GM18909 (cell line): ENCODE results near the gene WRNIP1.
"Not testable (repeated sequence)": the region's sequence is repeated elsewhere in the genome, so short reads cannot be mapped to it uniquely, and the experiment has no call there.

ENCODE experiments used
- ATAC-seq: cut with Tn5 transposase; IDR thresholded peaks from one replicate; pipeline ENCODE4 v1.9.1; 2021; ENCODE audit warnings: mild to moderate bottlenecking; ENCODE audit not compliant: unreplicated experiment, poor library complexity

The WRNIP1 gene

DNA sequence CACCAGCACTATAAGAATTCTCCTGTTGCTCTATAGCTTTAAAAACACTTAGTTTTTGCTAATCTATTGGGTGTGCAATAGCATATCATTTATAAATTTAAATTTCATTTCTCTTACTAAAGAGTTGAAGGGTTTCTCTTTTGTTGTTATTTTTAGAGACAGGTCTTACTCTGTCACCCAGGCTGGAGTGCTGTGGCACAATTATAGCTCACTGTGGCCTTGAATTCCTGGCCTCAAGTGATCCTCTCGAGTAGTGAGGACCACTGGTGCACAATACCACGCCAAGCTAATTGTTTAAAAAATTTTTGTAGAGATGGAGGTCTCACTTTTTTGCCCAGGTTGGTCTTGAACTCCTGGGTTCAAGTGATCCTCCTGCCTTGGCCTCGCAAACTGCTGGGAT lies 6.2 kb upstream of the WRNIP1 start:
- no peak for ATAC-seq

DNA sequence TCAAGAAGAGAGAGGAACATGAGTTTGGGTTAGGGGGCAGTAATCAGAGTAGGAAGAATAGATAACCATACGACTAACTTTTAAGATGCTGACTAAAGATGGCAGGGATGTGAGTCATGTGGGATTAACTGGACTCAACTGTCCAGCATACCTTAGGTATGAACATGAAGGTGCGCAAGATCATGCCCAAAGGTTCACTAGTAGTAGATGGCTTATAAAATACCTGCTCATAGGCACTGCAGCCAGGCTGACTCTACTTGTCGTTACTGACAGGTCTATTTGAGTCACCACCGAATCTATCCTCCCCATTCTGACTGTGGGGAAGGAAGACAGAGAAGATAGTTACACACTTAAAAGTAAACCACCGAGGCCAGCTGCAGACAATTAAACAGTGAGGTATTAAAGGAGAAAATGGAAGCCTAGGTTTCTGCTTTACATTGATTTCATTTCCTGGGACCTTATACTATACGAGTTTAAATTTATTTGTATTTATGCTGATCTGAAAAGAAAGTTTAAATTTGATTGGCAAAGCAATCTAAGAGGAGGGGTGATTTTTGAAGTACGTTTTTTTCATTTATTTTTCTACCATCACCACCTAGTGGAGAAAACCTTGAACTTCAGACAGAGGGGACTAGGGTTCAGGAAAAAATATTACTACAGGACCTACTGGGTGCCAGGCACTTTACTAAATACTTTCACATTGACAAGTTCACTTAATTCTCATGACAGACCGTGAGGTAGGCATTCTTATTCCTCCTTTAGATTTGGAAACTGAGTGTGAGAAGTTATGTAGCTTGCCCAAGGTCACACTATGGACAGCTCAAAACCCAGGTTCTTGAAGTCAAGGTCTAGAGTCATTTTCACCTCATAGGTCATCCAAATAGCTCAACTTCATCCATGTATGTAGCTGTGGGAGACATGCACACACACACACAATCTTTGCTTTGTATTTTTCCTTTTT lies 4.0 kb upstream of the WRNIP1 start:
- ATAC-seq, result no peak

DNA sequence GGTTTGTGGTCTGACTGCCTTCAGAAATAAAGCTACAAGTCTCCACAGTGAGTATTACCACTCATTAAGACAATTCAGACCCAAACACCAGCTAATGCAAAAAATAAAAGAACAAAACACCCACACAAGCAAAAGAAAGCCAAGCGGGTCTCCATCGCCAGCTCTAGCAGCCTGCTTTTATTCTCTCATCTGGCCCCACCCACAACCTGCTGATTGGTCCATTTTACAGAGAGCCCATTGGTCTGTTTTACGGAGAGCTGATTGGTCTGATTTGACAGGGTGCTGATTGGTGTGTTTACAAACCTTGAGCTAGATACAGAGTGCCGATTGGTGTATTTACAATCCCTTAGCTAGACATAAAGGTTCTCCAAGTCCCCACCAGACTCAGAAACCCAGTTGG lies 2.3 kb upstream of the WRNIP1 start:
- ATAC-seq, result not testable (repeated sequence)

DNA sequence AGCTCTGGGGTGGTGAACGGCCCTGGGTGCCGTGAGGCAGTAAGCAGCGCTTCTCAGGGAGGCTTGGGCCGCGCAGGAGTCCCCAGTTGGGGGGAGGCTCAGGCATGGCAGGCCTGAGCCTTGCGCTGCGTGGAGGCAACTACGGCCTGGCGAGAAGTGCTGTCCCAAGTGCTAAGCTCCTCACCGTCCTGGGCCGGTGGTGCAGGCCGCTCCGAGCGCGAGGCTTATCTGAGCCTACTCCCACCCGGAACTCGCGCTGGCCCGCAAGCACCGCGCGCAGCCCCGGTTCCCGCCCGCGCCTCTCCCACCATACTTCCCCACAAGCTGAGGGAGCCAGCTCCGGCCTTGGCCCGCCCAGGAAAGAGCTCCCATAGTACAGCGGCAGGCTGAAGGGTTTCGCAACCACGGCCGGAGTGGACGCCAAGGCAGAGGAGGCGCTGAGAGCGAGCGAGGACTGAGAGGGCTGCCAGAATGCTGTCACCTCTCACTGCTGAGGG lies 1.8 kb upstream of the WRNIP1 start:
- no peak for ATAC-seq

DNA sequence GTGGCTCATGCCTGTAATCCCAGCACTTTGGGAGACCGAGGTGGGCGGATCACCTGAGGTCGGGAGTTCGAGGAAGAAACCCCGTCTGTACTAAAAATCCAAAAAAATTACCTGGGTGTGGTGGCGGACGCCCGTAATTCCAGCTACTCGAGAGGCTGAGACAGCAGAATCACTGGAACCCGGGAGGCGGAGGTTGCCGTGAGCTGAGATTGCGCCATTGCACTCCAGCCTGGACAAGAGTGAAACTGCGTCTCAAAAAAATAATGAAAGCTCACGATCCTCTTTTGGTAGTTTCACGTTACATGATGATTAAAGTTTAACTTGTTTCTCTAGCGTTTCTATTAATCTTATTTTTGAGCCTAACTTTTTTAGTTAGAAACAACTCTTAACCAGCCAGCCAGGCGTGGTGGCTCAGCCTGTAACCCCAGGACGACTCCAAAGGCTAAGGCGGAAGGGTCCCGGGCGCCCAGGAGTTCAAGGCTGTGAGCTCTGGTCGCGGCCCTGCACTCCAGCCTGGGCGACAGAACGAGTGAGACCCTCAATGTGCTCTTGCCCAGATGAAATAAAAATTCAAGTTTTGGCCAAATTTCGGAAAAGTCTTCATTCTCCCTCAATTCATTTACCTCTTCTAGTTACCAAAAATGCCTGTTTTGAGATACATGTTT lies 1.2 kb upstream of the WRNIP1 start:
- ATAC-seq, result no peak

DNA sequence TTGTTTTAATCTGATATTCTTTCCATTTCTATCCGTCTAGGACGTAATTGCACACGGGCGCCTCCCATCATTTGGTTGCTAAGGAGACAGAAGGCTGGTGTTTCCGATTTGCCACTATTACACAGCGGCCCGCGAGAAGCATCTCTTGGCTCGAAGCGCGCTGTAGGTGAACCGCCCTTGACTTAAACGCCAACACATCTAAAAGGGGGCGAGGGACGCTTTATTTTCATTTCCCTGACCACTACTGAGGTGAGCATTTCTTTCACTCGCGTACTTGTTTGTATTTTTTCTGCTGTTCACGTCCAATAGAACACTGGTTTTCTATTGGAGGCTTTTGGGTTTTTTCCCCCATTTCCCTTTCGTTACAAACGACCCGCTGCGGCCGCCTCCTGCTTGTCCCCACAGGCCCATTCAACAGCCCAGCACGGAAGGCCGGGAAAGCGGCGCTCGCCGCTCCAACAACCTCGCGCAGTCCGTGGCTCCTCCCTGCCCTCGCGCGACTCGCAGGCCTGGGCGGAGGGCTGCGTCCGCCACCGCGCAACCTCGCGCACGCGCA lies 505 bp upstream of the WRNIP1 start:
- peak; percentile 58 for ATAC-seq

DNA sequence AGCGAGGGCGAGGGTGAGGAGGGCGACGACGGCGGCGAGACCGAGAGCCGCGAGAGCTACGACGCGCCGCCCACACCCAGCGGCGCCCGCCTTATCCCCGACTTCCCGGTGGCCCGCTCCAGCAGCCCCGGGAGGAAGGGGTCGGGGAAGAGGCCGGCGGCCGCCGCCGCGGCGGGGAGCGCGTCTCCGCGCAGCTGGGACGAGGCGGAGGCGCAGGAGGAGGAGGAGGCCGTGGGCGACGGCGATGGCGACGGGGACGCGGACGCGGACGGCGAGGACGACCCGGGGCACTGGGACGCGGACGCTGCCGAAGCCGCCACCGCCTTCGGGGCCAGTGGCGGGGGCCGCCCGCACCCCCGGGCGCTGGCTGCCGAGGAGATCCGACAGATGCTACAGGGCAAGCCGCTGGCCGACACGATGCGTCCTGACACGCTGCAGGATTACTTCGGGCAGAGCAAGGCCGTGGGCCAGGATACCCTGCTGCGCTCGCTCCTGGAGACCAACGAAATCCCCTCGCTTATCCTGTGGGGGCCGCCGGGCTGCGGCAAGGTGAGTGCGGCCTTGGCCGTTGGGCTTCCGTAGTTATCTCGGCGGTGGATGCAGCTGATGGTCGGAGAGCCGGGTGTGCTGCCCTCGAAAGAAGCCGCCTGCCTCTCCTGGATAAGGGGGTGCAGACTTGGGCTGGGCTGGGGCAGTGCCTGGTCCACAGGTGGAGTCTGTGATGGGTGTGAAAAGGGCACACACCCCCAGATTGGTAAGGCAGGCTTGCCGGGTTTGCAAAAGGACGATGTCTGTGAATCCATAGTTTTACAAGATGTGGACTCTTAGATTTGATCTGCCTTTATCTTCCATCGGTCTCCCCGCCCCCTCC lies 938 bp downstream of the WRNIP1 start:
- ATAC-seq, result peak; percentile 35

DNA sequence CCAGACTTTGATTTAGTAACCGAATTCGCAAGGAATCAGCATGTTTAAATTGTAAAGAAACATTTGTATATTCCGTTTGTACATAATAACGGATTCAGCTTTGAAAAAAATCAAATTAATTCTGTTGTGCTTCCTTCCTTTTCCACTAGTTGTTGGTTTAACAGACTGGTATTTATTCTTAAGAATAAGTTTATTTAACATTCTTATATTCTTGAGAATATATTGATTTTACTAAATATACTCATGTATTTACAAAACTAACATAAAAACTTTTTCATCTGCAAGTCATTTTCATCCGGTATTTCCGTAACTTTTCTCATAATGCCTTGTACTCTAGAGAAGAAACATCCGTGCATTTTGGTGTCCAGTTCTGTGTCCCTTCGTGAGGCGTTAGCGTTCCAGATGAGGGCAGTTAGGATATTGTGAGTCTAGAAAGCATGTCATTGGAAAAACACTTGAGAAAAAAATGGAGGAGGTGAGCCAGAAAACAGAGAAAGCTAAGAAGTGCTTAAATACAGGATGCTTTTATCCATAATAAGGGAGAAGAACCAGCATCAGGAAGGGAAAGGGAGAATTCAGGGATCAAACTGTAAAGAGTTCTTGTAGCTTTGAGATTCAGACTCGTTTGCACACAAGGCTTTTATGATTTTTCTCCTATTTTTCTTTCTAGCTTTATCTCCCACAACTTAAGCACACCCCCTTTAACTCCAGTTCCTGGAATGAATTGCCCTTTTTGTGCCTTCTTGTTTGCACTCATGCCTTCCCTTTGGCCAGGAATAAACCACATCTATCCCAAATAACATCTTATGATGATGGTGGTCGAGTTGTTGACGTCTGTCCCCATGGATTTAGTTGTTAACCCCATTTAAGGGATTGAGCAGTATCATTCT lies 1.8 kb downstream of the WRNIP1 start:
- no peak for ATAC-seq

DNA sequence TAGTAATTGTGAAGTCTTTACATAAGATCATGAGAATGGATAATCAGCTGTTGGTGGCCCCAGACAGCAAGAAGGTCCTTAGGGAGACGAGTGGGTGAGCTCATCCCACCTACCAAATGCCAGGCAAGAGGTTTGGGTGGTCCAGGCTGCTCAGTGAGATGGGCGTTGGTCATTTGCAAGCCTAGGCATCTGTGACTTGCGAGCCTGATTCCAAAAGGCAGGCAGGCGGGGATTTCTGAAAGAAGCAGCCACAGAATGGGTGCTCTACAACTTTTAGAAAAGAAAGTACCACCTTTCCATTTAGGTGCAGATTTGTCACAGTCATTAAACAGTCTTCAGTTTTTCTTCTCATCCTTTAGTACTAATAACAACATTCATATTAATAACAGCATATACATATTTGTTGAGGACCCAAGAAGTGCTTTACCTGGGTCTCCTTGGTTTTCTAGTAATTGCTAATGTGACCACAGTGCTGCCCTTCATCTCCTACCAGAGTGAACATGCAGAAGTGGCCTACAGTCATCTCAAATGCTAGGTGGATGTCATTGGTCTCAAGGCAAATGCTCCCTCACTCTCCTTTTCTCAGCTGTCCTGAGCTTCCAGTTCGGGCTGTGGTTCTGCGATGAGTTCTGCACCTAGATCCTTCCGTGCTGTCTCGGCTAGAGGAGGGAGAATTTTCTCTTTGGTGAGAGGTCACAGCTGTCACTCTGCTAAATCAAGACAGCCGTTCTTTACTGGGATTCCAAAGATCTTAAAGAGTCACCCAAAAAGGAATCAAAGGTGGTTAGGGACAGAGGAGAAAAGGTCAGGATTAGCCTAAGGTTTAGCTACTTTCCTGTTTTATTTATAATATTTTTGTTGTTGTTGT lies 2.7 kb downstream of the WRNIP1 start:
- ATAC-seq, result no peak

DNA sequence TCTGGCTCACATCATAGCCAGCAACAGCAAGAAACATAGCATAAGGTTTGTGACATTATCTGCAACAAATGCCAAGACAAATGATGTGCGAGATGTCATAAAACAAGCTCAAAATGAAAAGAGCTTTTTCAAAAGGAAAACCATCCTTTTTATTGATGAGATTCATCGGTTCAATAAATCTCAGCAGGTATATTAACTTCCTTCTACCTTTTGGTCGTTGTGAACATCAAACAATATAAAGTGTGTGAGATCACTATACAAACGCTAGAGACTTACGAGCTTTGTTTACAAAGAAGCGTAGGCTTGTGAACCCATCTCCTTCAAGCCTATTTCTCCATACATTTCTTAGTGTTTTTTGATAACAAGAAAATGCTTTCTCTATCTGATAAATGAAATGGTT lies 3.5 kb downstream of the WRNIP1 start:
- no peak for ATAC-seq

DNA sequence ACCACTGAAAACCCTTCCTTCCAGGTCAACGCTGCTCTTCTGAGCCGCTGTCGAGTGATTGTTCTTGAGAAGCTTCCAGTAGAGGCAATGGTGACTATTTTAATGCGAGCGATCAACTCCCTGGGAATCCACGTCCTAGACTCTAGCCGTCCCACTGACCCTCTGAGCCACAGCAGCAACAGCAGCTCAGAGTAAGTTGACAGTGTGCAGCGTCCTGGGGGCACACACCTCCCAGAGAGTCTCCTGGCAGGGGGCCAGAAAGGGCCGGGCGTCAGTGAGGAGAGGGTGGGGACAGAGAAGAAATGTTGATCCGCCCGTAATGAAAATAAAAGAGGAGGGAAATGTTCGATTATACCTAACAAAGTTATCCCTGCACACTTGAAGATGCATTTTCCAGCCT lies 5.0 kb downstream of the WRNIP1 start:
- no peak for ATAC-seq

DNA sequence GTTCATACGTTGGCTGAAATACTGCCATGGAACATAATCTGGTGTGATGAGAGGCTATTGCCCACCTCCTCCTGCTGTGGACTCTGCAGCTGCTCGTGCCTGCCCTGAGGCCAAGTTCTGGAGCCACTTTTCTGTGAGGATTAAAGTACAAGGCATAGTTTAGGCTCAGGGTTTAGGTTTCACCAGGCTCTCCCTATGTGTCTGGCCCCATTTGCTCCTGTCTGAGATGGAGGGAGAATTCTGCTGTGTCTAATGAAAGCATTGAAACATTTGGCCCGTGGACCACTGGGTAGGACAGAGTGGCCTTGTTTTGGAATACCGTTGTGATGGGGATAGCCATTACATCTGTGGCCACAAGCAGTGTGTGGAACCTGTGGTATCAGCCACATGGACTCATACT lies 5.9 kb downstream of the WRNIP1 start:
- ATAC-seq, result no peak

DNA sequence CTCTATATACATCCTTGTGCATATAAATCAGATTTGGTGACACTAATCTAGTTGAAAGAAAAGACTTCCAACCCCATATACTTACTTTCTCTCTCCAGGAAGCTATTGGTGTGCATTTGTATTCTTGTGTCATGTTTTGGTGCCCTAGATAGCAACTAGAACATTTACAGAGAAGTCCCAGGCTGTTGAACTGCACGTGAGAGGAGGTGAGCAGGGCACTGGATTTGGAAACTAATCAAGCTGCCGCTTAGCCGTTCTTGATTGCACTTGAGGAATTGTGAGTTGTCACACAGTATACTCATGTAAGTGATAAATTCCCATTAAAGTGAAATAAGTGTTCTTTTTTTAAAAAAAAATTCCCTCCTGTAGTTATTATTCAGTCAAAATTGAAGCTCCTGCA lies 7.6 kb downstream of the WRNIP1 start:
- ATAC-seq, result no peak

DNA sequence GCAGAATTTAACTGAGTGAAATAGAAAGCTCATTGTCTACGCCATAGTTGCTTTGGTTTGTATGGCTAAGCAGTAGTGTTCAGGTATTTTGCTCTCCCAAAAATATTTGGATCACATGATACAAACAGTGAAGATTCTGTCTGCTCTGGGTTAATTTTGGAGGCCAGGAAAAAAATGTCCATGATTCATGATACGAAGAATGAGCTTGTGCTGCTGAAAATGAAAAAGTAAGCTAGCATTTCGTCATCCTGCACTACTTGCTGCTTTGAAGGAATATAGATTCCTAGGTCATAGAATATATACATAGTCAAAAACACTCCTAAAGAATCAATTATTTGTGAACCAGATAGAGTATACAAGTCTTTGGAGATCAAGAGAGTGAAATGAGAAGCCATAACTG lies 8.3 kb downstream of the WRNIP1 start:
- ATAC-seq, result no peak

DNA sequence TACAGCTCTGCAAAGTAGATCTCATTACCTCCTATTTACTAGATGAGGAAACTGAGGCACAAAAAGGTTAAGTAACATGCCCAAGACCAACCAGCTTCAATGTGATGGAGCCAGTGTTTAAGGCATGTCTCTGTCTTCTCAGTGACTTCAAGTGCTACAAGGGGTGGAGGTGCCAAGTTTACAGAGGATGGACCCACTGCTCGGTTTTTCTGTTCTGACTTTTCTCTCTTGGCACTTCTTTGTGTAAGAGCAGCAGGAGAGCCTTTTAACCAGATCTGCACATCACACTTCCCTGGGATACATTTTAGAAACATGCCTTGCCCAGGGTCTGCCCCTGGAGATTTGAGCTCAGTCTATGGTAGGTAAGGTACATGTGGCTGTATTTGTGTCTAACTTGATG lies 9.8 kb downstream of the WRNIP1 start:
- no peak for ATAC-seq

DNA sequence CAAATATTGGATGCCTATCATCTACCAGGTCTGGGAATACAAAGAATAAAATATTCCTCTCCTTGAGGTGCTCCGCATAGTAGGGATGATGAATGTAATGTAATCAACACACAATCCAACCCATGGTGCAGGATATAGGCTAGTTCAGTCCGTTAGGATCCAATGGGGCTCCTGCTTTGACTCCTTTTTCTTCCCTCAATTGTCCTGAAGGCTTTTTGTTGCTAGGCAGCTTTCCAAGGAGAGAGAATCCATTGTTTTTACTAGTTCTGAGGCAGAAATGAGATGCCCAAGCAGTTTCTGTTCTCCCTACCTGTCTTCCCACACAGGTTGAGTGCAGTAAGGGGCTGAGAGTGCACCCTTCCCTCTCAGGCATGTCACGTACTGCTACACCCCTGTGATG lies 12.1 kb downstream of the WRNIP1 start:
- no peak for ATAC-seq

DNA sequence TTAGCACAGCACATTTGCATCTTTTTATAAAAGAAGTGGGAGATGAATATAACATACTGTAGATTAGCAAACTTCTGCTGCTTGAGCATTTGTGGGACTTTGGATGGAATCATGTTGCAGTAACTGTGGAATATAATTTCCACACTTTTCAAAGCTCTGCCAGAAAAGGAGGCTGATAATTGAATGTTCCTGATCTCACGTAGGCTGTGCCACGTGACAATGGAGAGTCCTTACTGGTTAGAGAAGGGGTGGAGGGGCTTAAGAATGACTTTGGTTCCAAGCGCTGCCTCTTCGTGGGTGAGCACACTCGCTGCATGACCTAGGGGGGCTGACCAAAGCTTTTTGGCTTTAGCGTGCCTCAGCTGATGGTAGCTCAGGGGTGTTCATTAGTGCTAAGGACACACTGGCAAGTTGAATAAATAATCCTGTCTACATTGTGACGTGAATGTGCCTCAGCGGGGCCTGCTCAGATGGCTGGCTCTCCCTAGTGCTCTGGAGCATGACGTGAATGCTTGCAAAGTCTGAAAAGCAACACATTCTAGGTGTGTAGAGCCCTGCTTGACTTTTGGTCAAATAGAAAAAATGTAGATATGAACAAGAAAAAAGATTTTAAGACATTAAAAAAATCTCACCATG lies 15.0 kb downstream of the WRNIP1 start:
- no peak for ATAC-seq
